Central memory CD4-positive, alpha-beta T cell (primary cell): ENCODE results near the gene SDK1.
"Not testable (repeated sequence)": the region's sequence is repeated elsewhere in the genome, so short reads cannot be mapped to it uniquely, and the experiment has no call there.

Experiments used
- DNase-seq: peaks from one replicate; pipeline ENCODE4 v3.0.0; 2022

The SDK1 gene

GRCh38 chr7:3747467-3747866 lies 446.4 kb downstream of the SDK1 start:
- DNase-seq = no peak

GRCh38 chr7:3748389-3748788 lies 447.3 kb downstream of the SDK1 start:
- no peak for DNase-seq

GRCh38 chr7:3753868-3754267 lies 452.8 kb downstream of the SDK1 start:
- no peak for DNase-seq

GRCh38 chr7:3754493-3755341 lies 453.7 kb downstream of the SDK1 start:
- DNase-seq = no peak

GRCh38 chr7:3755778-3756453 lies 454.9 kb downstream of the SDK1 start:
- DNase-seq = not testable (repeated sequence)

GRCh38 chr7:3757059-3757458 lies 456.0 kb downstream of the SDK1 start:
- no peak for DNase-seq

- no peak for DNase-seq
Measured at GRCh38 chr7:3760651-3761050, 459.6 kb downstream of the SDK1 start.

GRCh38 chr7:3762146-3762831 lies 461.2 kb downstream of the SDK1 start:
- no peak for DNase-seq

GRCh38 chr7:3767917-3768777 lies 467.1 kb downstream of the SDK1 start:
- no peak for DNase-seq

GRCh38 chr7:3771906-3772305 lies 470.9 kb downstream of the SDK1 start:
- no peak for DNase-seq

GRCh38 chr7:3778345-3778744 lies 477.3 kb downstream of the SDK1 start:
- no peak for DNase-seq

GRCh38 chr7:3780016-3780415 lies 479.0 kb downstream of the SDK1 start:
- DNase-seq = no peak

GRCh38 chr7:3780525-3780924 lies 479.5 kb downstream of the SDK1 start:
- no peak for DNase-seq

- DNase-seq = no peak
Measured at GRCh38 chr7:3781607-3782006, 480.6 kb downstream of the SDK1 start.

- no peak for DNase-seq
Measured at GRCh38 chr7:3787717-3788264, 486.7 kb downstream of the SDK1 start.

- DNase-seq = no peak
Measured at GRCh38 chr7:3790803-3791202, 489.8 kb downstream of the SDK1 start.

- no peak for DNase-seq
Measured at GRCh38 chr7:3791327-3791726, 490.3 kb downstream of the SDK1 start.

GRCh38 chr7:3795141-3795540 lies 494.1 kb downstream of the SDK1 start:
- DNase-seq = no peak

- no peak for DNase-seq
Measured at GRCh38 chr7:3795781-3796180, 494.7 kb downstream of the SDK1 start.

- no peak for DNase-seq
Measured at GRCh38 chr7:3805151-3805550, 504.1 kb downstream of the SDK1 start.

GRCh38 chr7:3806516-3806915 lies 505.5 kb downstream of the SDK1 start:
- DNase-seq = no peak

GRCh38 chr7:3807824-3808223 lies 506.8 kb downstream of the SDK1 start:
- no peak for DNase-seq
